ENCODE results near the gene HSBP1L1. TPM values are rescaled to one million over a fixed set of nuclear protein-coding genes. Genes with fewer than 3 reads are reported as not detected.

Gene HSBP1L1
- polyA plus RNA-seq, 1 of the 3 experiments (the other 2 are of a cell fraction), result 7.4 TPM

DNA sequence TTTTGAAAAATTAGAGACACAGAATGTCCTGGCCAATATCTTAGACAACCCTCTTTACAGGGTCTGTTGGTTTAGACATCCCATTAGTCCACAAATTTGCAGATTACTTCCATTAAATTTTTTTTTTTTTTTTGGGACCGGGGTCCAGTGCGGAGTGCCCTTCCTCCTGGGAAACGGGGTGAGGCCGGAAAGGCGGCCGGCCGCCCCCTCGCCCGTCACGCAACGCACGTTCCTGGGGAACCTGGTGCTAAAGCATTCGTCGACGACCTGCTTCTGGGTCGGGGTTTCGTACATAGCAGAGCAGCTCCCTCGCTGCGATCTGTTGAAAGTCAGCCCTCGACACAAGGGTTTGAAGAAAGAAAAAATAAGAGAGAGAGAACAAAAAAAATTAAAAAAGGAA is 48.3 kb downstream of the HSBP1L1 start:
- Histone ChIP-seq H3K36me3 (replicated peaks in 1 of 2; ENCODE audit: control insufficient read depth in 1 of 2, insufficient read depth in 2 of 2, low read length in 1 of 2) (no peaks in the 10 kb centered on the region), H2AFZ (ENCODE audit: low read depth) (no peak overlapping the region), H3K4me3 (ENCODE audit: low read depth in 2 of 2, low read length in 1 of 2) (no peak overlapping the region), H3K9ac (no peak overlapping the region), H3K4me1 (ENCODE audit: control insufficient read depth in 1 of 2, insufficient read depth in 2 of 2, low read depth in 1 of 2, low read length in 1 of 2) (peaks cover 0 to 10% of the 10 kb centered on the region in 2 experiments; a peak in 1 of 4 replicates), H3K27ac (ENCODE audit: low read depth in 2 of 2, low read length in 1 of 2) (no peak overlapping the region), H3K9me2 (no peaks in the 10 kb centered on the region), H3F3A (replicated peaks; ENCODE audit: insufficient read depth) (peaks cover 13% of the 10 kb centered on the region), H3K79me2 (ENCODE audit: insufficient read depth) (no peaks in the 10 kb centered on the region), H4K20me1 (ENCODE audit: insufficient read depth) (no peaks in the 10 kb centered on the region), H3K9me3 (no peaks in the 10 kb centered on the region), H3K4me2 (no peak overlapping the region), H3K27me3 (ENCODE audit: insufficient read depth) (no peaks in the 10 kb centered on the region)
- POLR2A ChIA-PET, result no interaction called here
- TF ChIP-seq GABPA (IDR thresholded peaks at IDR 0.05; ENCODE audit: low read depth), result no peak
- TF ChIP-seq ZBTB33 (IDR thresholded peaks at IDR 0.05; ENCODE audit: borderline replicate concordance, low read depth), result no peak
- no peak for TF ChIP-seq YY1 (IDR thresholded peaks at IDR 0.05; ENCODE audit: low read depth)
- CTCF ChIA-PET, result no interaction called here
- WGBS (ENCODE audit: low lambda C conversion rate), result 94% methylated on average over 20 of the region's 20 CpGs
- DNase-seq, result no peak

Other genes with a start within 250 kb of the HSBP1L1 start
- not detected in 2 replicates for gene KCNG2, start 166.7 kb upstream of the HSBP1L1 start, polyA plus RNA-seq (2012; rRNA removed)
- gene SLC66A2, start 13.0 kb upstream of the HSBP1L1 start, polyA plus RNA-seq (2012; rRNA removed), result 14.5 and 14.9 TPM in 2 replicates
- gene TXNL4A, start 23.9 kb downstream of the HSBP1L1 start, polyA plus RNA-seq (2012; rRNA removed), result 86.9 and 158 TPM in 2 replicates
- 51.4 and 57.6 TPM in 2 replicates for gene RBFA, start 69.8 kb downstream of the HSBP1L1 start, polyA plus RNA-seq (2012; rRNA removed)
- 4.3 and 4.6 TPM in 2 replicates for gene ADNP2, start 144.6 kb downstream of the HSBP1L1 start, polyA plus RNA-seq (2012; rRNA removed)